Measurements from ENCODE around the gene ELMO1.

The ELMO1 gene

DNA sequence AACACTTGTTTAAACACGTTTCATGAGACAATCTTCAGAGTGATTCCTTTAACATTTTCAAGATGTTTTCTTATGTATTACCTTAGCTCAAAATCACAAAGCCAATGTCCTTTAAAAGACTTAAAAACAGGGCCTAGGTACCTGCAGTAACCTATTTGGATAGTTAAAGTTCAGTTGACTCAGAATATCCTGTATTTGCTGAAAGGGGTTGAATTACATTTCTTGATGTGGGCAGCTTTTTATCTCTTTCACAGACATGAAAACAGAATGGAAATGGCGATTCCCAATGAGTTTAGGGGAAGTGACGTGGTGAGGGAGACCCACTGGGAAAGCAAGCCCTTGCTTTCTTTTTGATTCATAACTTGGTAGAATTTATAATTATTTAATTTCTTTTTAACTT, 400.0 kb downstream of the ELMO1 start:
- ATAC-seq, result no peak
- no peak for DNase-seq
- Mint-ChIP-seq H3K27ac (no peak overlapping the region), H3K4me1 (peaks cover 15% of the 10 kb centered on the region), H3K9me3 (no peaks in the 10 kb centered on the region), H3K27me3 (no peaks in the 10 kb centered on the region), H3K4me3 (no peak overlapping the region)

DNA sequence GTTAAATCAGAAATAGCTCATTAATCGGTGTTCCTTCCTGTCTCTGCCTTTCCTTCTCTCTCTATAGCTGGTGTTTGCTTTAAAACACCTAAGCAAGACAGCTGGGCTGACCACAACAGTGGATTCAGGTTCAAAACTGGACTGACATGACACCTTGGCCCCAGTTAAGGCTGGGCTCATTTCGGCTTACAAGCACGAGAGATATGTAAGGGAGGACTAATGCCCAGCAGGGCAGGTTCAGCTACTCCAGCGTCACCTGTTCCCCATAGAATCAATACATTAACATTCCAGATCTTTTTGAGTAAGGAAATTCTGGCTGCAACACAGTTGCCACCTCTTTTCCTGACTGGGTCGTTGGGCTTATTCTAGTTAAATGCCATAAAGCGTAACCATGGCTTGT, 401.4 kb downstream of the ELMO1 start:
- DNase-seq (no peak), ATAC-seq (no peak)
- Mint-ChIP-seq H3K27me3 (no peaks in the 10 kb centered on the region), H3K9me3 (peaks cover 0 to 7% of the 10 kb centered on the region in 2 donors), H3K4me1 (peaks cover 11% of the 10 kb centered on the region), H3K4me3 (no peak overlapping the region), H3K27ac (no peak overlapping the region)

DNA sequence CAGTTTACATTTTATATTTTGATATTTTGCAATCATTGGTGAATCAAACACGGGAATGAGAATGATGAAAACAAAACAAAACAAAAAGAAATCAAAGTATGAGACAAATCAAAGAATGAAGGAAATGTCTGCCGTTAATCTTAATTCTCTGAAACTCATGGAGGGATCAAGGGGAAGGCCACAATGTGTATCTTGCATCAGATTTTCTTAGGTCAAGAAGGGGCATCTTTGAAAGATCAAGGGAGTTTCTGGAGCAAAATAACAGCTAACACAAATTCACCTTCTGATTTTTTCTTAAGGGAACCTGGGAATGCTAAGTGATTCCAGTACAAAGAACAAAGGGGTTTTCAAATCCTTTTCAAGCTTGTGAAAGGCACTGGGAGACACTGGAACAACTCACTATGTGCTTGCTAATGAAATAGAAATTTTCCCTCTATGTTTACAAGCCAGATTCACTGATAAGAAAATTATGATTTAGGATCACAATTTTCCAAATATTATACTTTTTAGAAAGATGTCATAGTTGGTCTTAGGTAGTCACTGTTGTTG, 402.1 kb downstream of the ELMO1 start:
- H3K4me1 Mint-ChIP-seq, result peaks cover 6% of the 10 kb centered on the region
- no peaks in the 10 kb centered on the region for H3K27me3 Mint-ChIP-seq
- DNase-seq, result no peak
- no peak for ATAC-seq
- no peak overlapping the region for H3K4me3 Mint-ChIP-seq
- no peak overlapping the region for H3K27ac Mint-ChIP-seq
- peaks cover 0 to 7% of the 10 kb centered on the region in 2 donors for H3K9me3 Mint-ChIP-seq

DNA sequence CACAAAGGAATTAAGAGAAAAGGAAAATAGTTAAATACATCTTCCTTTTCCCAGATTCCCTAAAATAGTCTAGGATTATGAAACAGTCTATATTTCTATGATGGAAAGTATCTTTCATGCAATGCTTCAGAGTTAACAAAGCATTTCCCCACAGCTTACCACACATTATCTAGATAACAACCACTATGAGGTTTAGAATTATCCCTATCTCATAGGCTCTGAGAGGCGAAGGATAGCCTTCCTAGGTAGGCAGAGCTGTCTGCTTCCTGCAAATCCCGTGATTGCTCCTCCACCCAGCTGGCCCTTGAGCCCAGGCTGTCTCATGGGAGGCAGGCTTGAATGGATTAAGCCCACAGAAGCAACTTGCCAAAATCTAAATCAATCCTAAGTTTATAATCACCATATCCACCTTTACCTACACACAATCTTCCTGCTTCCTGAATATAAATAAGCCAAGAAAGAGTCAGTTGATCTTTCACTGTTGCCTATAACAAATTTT, 402.9 kb downstream of the ELMO1 start:
- DNase-seq (no peak), ATAC-seq (no peak)
- Mint-ChIP-seq H3K4me1 (peaks cover 6% of the 10 kb centered on the region), H3K27ac (no peak overlapping the region), H3K9me3 (peaks cover 0 to 7% of the 10 kb centered on the region in 2 donors), H3K27me3 (no peaks in the 10 kb centered on the region), H3K4me3 (no peak overlapping the region)

DNA sequence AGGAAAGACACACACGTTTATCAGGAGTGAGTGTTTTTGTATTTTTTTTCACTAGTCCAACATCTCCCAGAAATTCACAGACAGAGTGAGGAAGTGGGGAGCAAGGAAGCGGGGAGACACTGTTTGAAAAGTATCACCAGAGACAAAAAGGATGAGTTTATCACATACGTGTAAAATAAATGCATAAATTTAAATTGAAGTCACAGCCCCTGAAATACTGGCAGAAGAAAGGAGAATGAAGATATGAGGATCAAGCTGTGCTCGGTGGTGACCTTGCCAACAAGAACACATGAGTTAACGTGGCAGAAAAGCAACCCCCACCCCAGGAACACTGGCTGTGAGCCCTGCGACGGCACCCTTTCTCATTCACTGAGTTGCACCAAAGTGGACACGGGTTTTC, 407.2 kb downstream of the ELMO1 start:
- DNase-seq (no peak), ATAC-seq (no peak)
- H3K4me3 Mint-ChIP-seq, result no peak overlapping the region
- H3K27ac Mint-ChIP-seq, result no peak overlapping the region
- peaks cover 3% of the 10 kb centered on the region for H3K4me1 Mint-ChIP-seq
- H3K9me3 Mint-ChIP-seq, result peaks cover 7 to 21% of the 10 kb centered on the region in 2 donors
- no peaks in the 10 kb centered on the region for H3K27me3 Mint-ChIP-seq

DNA sequence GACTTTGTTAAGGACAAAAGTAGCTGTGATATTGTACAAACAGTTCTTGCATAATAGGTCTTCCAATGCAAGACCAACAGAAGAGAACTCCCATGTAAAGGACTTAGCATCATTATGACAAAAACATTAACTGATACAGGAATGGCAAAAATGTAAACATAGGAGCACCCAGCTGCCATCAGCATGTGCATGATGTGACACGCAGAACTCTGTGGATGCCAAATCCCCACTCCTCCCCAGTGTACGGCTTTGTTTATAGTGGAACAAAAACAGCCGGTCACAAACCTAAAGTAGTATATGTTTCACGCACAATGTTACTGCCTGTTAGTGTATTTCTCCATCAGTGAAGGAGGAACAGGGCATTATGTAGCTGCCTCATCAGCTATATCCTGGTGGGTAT, 408.3 kb downstream of the ELMO1 start:
- Mint-ChIP-seq H3K27ac (no peak overlapping the region), H3K9me3 (peaks cover 7 to 21% of the 10 kb centered on the region in 2 donors)

DNA sequence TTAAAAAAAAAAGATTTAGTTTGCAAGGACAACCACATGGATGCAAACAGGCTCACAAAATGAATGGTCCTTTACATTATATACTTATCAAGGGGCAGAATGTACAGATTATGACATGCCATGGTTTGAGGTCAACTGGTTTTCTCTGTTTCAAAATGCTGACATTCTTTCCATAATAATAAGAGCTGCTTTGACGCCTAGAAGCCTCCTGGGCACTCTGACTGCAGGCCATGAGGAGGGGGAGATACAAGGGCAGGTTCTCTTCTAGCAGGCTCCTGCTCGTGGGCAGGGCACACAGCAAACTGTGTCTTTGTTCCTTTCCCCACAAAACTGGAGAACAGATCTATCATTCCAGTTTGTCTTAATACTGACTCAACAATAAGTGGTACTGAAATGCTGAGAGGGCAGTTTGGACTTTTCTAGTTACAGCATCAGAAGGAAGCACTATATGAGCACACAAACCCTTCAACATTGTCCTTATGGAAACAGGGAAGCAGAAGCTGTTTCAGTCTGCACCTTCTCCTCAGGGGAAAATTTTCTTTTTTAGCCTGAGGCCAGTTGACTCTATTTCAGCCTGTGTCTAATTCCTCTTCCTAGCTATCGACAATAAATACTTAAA, 409.4 kb downstream of the ELMO1 start:
- ATAC-seq, result no peak
- H3K27ac Mint-ChIP-seq, result peak overlapping the region in 1 of 2 donors; percentile 27

More for the DNA sequence above, 408.3 kb downstream of the ELMO1 start:
- Mint-ChIP-seq H3K27me3 (no peaks in the 10 kb centered on the region), H3K4me3 (no peak overlapping the region), H3K4me1 (no peaks in the 10 kb centered on the region)
- ATAC-seq, result no peak
- DNase-seq, result no peak

DNA sequence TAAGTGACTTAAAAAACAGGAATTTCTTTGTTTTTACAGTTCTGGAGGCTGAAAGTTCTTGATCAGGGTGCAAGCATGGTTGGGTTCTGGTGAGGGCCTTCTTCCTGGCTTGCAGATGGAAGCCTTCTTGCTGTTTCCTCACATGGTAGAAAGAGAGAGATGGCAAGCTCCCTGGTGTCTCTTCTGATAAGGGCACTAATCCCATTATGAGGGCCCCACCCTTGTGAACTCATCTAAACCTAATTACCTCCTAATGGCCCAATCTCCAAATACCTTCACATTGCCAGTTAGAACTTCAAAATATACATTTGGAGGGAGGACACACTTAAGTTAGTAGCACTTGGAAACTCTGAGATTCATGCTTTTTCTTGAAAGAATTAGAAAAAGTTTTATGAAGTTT, 410.0 kb downstream of the ELMO1 start:
- Mint-ChIP-seq H3K4me3 (no peak overlapping the region), H3K9me3 (peaks cover 7 to 21% of the 10 kb centered on the region in 2 donors), H3K27ac (no peak overlapping the region), H3K4me1 (no peaks in the 10 kb centered on the region), H3K27me3 (no peaks in the 10 kb centered on the region)
- DNase-seq, result no peak
- no peak for ATAC-seq

More for the DNA sequence above, 409.4 kb downstream of the ELMO1 start:
- Mint-ChIP-seq H3K4me3 (no peak overlapping the region), H3K27me3 (no peaks in the 10 kb centered on the region), H3K9me3 (peaks cover 7 to 21% of the 10 kb centered on the region in 2 donors), H3K4me1 (no peaks in the 10 kb centered on the region)
- DNase-seq, result no peak

DNA sequence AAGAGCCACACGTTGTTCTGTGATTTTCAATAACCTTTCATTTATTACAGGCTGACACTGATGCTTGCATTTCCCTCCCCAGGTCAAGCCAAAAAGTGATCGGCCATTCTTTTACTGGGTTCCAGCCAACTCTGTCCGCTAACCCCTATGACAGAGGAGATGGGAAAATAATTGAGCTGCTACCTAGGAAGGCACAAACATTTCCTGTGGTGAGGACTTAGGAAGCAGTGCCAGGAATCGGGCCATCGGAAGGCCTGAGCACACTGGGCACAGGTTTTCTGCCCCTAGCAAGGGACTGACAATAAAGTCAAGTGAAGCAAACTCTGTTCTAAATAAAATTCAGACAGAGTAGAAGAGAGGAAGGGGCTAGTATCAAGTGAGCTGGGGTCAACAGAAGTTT, 411.4 kb downstream of the ELMO1 start:
- Mint-ChIP-seq H3K4me3 (no peak overlapping the region), H3K27me3 (no peaks in the 10 kb centered on the region), H3K4me1 (peaks cover 7% of the 10 kb centered on the region), H3K27ac (no peak overlapping the region), H3K9me3 (peaks cover 7 to 14% of the 10 kb centered on the region in 2 donors)
- no peak for ATAC-seq
- no peak for DNase-seq

DNA sequence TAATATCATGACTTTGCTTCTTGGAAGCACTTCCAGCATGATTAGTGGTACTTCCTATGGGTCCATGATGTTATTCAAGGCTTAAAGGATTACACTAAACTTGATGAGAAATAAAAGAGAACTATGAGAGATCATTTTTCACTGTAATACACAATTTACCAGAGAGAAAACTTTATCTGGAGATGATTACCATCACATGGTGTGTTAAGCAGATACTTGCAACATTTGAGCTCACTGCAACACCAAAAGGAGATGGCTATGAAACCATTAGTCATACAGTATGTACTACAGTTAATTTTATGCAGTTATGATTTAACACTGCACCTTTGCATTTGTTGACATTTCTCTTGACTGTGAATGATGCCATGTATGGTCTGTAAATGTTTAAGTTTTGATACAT, 413.0 kb downstream of the ELMO1 start:
- ATAC-seq (peak; percentile 46), DNase-seq (no peak)
- Mint-ChIP-seq H3K4me1 (peaks cover 23% of the 10 kb centered on the region), H3K4me3 (no peak overlapping the region), H3K27ac (no peak overlapping the region), H3K27me3 (no peaks in the 10 kb centered on the region), H3K9me3 (peaks cover 7 to 14% of the 10 kb centered on the region in 2 donors)

DNA sequence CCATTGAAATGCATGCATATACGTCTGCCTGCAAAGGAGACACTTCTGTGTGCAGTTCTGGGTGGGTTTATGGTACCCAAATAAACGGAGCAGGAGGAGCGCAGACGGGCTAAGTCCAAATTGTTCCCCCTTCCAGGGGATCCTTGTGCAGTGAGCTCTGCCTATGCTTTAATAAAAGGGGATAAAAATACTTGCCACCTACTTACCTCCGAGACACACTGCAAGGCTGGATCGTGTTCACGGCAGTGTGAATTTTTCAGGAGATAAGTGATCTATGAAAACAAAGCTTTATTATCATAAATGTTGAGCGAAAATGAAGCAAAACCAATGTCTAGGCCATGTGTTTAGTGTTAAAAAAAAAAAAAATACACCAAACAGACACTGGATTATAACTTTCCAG, 415.5 kb downstream of the ELMO1 start:
- Mint-ChIP-seq H3K27ac (no peak overlapping the region), H3K27me3 (no peaks in the 10 kb centered on the region), H3K4me3 (no peak overlapping the region), H3K9me3 (peaks cover 0 to 3% of the 10 kb centered on the region in 2 donors), H3K4me1 (peaks cover 48% of the 10 kb centered on the region)
- ATAC-seq (no peak), DNase-seq (no peak)

DNA sequence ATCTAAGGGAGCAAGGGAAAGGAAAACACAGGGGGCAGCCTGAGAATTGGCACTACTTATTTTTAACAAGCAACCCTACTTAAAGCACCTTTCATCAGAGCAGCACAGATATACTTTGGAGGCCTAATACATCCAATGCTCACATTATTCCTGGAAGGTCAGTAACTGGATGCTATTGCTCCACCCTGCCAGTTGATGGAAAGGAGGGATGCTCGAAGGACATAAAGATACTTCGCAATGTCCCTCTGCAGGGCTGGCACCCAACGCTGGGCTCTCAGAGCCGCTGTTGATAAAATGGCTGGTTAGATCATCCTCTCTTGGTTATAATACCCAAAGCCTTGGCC, 416.4 kb downstream of the ELMO1 start:
- no peaks in the 10 kb centered on the region for H3K27me3 Mint-ChIP-seq
- H3K4me3 Mint-ChIP-seq, result no peak overlapping the region
- ATAC-seq, result no peak
- H3K9me3 Mint-ChIP-seq, result no peaks in the 10 kb centered on the region
- H3K27ac Mint-ChIP-seq, result peak overlapping the region in 1 of 2 donors; percentile 7
- peaks cover 53% of the 10 kb centered on the region for H3K4me1 Mint-ChIP-seq
- no peak for DNase-seq

DNA sequence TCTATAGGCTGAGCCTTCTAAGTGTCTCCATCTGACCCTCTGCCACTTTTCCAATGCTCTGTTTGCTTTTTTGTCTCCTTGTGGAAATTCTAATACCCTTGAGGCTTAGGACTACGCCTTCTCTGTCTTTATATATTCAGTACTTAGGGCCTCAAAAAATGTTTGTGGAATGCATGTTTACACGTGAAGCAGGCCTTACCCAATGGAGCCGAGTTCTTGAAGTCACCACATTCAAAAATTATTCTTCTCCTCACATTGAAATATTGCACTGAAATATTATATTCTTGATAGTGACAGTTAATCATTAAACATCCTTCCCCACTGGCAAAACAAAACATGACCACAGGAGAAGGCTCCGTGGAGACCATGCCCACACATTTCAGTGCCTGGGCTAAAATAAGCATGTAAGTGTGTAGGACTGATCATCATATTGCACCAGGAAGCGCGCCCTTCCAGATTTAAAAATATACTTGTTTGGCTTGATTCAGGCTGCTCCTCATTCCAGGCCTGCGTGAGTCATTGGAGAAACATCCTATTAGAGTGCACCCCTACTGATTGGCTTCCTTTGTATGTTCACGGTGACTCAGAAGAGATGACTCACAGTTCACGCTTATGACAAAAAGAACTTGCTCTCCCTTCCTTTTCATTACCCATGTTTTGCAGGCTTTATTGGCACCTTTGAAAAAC, 416.9 kb downstream of the ELMO1 start:
- Mint-ChIP-seq H3K27ac (peak overlapping the region; percentile 7 to 38), H3K27me3 (no peaks in the 10 kb centered on the region), H3K9me3 (peaks cover 0 to 3% of the 10 kb centered on the region in 2 donors), H3K4me1 (peaks cover 58% of the 10 kb centered on the region), H3K4me3 (no peak overlapping the region)
- peak; percentile 13 to 45 for DNase-seq
- ATAC-seq, result peak; percentile 86

DNA sequence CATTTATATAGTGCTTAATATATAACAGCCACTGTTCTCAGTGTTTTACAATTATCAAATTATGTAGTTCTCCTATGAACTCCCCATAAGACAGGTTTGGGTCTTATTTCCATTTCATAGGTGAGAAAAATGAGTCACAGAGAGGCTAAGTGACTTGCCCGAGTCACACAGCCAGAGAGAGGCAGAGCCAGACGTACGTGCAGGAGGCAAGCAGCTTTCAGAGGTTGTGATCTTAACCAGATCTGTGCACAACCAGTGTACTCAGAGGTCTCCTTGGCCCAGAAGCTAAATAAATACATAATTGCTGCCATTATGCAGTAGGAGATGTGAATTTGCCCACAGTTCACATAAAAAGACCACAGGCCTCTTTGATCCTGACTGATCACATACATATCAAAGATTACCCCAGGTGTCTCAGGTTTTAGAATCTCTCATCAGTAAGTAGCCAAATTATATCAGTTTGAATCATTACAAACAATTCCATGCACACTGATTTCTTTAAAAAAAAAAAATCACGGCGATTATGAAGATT, 419.7 kb downstream of the ELMO1 start:
- Mint-ChIP-seq H3K4me1 (peaks cover 61% of the 10 kb centered on the region), H3K27me3 (no peaks in the 10 kb centered on the region), H3K27ac (peak overlapping the region in 1 of 2 donors; percentile 46), H3K4me3 (no peak overlapping the region), H3K9me3 (peaks cover 3 to 7% of the 10 kb centered on the region in 2 donors)
- DNase-seq, result peak; percentile 37 to 71
- peak; percentile 96 for ATAC-seq

DNA sequence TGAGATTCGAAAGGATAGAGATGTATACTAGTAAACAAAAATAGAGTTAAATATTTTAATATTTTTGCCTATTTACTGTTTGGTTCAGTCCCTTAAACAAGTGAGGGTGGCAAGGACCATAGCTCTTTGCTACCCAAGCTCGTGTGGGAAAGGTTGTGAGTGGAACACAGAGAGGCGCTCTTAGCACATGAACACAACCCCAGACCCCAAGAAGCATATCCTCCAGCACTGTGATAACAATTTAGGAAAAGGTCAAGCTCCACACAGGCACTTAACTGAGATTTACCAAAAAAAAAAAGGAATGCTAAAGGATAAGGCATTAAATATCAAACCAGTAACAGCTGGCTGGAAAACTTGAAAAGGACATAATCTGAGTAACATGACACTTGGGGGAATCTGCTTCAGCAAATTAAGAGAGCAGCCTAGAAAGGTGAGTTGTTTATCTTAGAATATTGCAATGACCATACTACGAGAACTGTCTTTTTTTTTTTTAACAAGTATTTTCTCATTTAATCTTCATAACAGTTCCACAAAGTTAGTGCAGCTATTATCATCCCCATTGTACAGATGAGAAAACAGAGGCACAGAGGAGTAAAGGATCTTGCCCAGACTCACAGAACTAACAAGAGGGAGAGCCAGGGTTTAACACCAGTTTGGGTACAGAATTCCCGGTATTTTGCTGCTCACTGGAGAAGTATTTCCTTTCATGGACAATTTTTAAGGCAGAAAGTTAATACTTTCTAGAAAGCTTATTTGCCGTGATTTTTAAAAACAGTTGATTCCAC, 420.9 kb downstream of the ELMO1 start:
- Mint-ChIP-seq H3K27me3 (no peaks in the 10 kb centered on the region), H3K27ac (no peak overlapping the region), H3K9me3 (peaks cover 3 to 7% of the 10 kb centered on the region in 2 donors), H3K4me1 (peaks cover 59% of the 10 kb centered on the region), H3K4me3 (no peak overlapping the region)
- DNase-seq (no peak), ATAC-seq (no peak)

All from stimulated activated naive CD8-positive, alpha-beta T cell treated with anti-CD3 and anti-CD28 coated beads, Interleukin-15, amount 100 ng/mL, for 72 hours (primary cell).